ENCODE results near the gene ATP5F1D. TPM values are rescaled to one million over a fixed set of nuclear protein-coding genes. Genes with fewer than 3 reads are reported as not detected.

Gene ATP5F1D
- total and polyA plus RNA-seq, 2 of the 13 experiments (the other 11 are each of a cell fraction or from before 2014, with no cell fraction given): 39.4 to 78.7 TPM

GRCh38 chr19:1245494-1246264 is 4.1 kb downstream of the ATP5F1D start (continued):
- TF ChIP-seq ZSCAN21 (CRISPR knock-in tag; IDR thresholded peaks at IDR 0.05; ENCODE audit: borderline replicate concordance) (0 out of 2 replicates have a peak, but pooled peaks have one; percentile 19), ZNF343 (CRISPR knock-in tag; IDR thresholded peaks at IDR 0.05) (no peak), MEIS1 (CRISPR knock-in tag; IDR thresholded peaks at IDR 0.05; ENCODE audit: borderline replicate concordance) (no peak), ZNF850 (CRISPR knock-in tag; conservative IDR thresholded peaks at IDR 0.05) (no peak), ZNF878 (CRISPR knock-in tag; IDR thresholded peaks at IDR 0.05) (no peak), SRF (IDR thresholded peaks at IDR 0.05; ENCODE audit: low read depth, low read length) (no peak), KDM2A (CRISPR knock-in tag; IDR thresholded peaks at IDR 0.05; ENCODE audit: borderline replicate concordance, low read depth) (peak; percentile 77), ZNF773 (CRISPR knock-in tag; IDR thresholded peaks at IDR 0.05; ENCODE audit: borderline replicate concordance) (no peak), ZFP36L1 (CRISPR knock-in tag; IDR thresholded peaks at IDR 0.05) (no peak), GFI1 (CRISPR knock-in tag; IDR thresholded peaks at IDR 0.05; ENCODE audit: borderline replicate concordance) (no peak), ZNF232 (CRISPR knock-in tag; IDR thresholded peaks at IDR 0.05; ENCODE audit: borderline replicate concordance) (no peak), KDM6A (CRISPR knock-in tag; IDR thresholded peaks at IDR 0.05; ENCODE audit: low read depth) (0 out of 2 replicates have a peak, but pooled peaks have one; percentile 43), MLLT10 (CRISPR knock-in tag; IDR thresholded peaks at IDR 0.05) (no peak), PHF21A (CRISPR knock-in tag; IDR thresholded peaks at IDR 0.05) (no peak; the same call in 1 of the 2 replicates), KLF16 (CRISPR knock-in tag; IDR thresholded peaks at IDR 0.05) (peak in 1 of 2 experiments; percentile 46; a peak in 1 of 4 replicates), ZFP36 (IDR thresholded peaks at IDR 0.05; ENCODE audit: borderline replicate concordance, low read depth, low read length, partially characterized antibody) (no peak), SCMH1 (CRISPR knock-in tag; IDR thresholded peaks at IDR 0.05; ENCODE audit: borderline replicate concordance) (no peak), ZIK1 (CRISPR knock-in tag; IDR thresholded peaks at IDR 0.05; ENCODE audit: borderline replicate concordance, low read depth) (no peak), NFE2L2 (IDR thresholded peaks at IDR 0.05; ENCODE audit: low read length) (no peak), ZMYM2 (CRISPR knock-in tag; IDR thresholded peaks at IDR 0.05) (no peak), MEIS2 (CRISPR knock-in tag; IDR thresholded peaks at IDR 0.05) (peak; percentile 34; the same call in 1 of the 2 replicates), MTERF4 (CRISPR knock-in tag; IDR thresholded peaks at IDR 0.05) (no peak)
- TF ChIP-seq, protein P1, sequence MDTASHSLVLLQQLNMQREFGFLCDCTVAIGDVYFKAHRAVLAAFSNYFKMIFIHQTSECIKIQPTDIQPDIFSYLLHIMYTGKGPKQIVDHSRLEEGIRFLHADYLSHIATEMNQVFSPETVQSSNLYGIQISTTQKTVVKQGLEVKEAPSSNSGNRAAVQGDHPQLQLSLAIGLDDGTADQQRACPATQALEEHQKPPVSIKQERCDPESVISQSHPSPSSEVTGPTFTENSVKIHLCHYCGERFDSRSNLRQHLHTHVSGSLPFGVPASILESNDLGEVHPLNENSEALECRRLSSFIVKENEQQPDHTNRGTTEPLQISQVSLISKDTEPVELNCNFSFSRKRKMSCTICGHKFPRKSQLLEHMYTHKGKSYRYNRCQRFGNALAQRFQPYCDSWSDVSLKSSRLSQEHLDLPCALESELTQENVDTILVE (CRISPR knock-in tag; IDR thresholded peaks at IDR 0.05): no peak
- TF ChIP-seq, protein P2, sequence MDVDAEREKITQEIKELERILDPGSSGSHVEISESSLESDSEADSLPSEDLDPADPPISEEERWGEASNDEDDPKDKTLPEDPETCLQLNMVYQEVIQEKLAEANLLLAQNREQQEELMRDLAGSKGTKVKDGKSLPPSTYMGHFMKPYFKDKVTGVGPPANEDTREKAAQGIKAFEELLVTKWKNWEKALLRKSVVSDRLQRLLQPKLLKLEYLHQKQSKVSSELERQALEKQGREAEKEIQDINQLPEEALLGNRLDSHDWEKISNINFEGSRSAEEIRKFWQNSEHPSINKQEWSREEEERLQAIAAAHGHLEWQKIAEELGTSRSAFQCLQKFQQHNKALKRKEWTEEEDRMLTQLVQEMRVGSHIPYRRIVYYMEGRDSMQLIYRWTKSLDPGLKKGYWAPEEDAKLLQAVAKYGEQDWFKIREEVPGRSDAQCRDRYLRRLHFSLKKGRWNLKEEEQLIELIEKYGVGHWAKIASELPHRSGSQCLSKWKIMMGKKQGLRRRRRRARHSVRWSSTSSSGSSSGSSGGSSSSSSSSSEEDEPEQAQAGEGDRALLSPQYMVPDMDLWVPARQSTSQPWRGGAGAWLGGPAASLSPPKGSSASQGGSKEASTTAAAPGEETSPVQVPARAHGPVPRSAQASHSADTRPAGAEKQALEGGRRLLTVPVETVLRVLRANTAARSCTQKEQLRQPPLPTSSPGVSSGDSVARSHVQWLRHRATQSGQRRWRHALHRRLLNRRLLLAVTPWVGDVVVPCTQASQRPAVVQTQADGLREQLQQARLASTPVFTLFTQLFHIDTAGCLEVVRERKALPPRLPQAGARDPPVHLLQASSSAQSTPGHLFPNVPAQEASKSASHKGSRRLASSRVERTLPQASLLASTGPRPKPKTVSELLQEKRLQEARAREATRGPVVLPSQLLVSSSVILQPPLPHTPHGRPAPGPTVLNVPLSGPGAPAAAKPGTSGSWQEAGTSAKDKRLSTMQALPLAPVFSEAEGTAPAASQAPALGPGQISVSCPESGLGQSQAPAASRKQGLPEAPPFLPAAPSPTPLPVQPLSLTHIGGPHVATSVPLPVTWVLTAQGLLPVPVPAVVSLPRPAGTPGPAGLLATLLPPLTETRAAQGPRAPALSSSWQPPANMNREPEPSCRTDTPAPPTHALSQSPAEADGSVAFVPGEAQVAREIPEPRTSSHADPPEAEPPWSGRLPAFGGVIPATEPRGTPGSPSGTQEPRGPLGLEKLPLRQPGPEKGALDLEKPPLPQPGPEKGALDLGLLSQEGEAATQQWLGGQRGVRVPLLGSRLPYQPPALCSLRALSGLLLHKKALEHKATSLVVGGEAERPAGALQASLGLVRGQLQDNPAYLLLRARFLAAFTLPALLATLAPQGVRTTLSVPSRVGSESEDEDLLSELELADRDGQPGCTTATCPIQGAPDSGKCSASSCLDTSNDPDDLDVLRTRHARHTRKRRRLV (CRISPR knock-in tag; IDR thresholded peaks at IDR 0.05): no peak

All from HepG2 (cell line).